NCI-H2107 treated with DMSO at 0.1 percent for 48 hours (cell line): Measurements from ENCODE around the gene CEBPB.
"Not testable (repeated sequence)": the region's sequence is repeated elsewhere in the genome, so short reads cannot be mapped to it uniquely, and the experiment has no call there.

Experiments
- DNase-seq: peaks from one replicate; lab custom pipeline; 2025; ENCODE audit not compliant: unreplicated experiment; lab: John Stamatoyannopoulos, UW

Gene CEBPB

DNA sequence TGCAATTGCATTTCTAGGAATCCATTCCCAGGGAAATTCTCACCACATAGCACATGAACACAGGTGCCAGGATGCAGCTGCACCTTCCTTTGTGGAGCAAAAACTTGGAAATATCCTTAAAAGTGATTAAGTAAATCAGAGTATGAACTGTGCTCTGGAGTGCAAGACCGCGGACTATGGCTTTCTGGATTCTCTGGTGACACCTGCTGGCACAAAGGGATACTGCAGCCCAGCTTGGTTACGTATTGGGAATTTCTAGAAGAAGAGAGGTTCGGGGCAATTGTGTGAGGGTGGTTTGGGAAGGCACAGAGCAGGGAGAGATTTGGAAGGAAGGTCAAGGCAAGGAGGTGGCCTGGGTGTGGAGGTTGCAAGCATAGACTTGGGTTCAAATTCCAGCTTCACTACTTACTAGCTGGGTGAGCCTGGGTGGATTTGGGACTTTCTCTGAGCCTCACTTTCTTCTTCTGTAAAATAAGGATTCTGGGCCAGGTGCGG, 21.3 kb upstream of the CEBPB start:
- DNase-seq: peak; percentile 72

DNA sequence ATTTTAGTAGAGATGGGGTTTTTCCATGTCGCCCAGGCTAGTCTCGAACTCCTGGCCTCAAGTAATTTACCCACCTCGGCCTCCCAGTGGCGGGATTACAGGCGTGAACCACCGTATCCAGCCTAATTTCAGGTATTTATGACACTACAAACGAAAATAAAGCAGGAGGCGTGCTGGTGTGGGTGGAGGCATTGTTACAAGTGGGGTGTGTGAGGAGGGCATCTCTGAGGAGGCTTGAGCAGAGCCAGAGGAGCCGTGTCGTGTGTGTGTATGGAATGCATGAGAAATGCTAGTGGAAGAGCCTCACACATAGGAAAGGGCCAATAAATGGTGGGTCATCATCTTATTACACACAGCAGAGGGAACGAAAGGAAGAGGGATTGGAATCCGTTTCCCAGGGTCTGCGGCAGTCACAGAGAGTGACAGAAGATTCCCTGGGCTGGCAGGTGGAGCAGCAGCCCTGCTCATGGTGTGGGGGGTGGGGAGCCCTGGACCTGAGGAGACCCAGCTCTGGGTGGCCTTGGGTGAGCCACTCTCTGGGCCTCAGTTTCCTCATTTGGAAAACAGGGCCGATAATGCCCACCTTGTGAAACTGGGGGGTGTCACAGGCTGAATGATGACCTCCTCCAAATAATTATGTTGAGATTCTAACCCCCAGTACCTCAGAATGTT, 19.9 kb upstream of the CEBPB start:
- DNase-seq: no peak

DNA sequence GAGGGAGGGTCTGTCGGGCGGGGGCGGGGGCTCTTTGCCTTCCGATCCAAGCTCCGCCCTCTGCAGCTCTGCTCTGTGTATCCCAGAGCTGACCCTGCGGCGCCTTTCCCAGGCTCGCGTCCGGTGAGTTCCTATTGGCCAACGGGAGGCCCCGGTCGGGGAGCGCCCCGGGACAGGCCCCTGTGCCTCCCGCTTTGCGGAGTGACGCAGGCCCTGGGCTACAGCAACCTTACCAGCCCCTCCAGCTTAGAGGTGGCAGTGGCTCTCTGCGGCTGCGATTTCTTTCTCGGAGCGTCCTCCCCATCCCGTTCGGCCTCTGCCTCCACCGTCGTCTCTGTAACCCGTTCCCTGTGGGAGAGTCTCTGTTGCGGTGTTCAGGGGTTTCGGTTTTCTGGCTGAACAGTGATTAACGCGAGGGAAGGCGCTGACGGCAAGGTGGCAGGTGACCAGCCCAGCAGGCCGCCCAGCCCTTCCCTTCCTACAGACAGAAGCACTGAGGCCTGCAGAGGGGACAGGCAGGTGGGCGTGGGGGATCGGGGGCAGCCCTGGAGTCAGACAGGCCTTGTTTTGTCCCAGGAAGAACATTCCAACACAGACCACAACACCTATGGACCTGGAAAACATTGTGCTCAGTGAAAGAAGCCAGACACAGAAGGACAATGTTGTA, 18.1 kb upstream of the CEBPB start:
- DNase-seq: no peak

DNA sequence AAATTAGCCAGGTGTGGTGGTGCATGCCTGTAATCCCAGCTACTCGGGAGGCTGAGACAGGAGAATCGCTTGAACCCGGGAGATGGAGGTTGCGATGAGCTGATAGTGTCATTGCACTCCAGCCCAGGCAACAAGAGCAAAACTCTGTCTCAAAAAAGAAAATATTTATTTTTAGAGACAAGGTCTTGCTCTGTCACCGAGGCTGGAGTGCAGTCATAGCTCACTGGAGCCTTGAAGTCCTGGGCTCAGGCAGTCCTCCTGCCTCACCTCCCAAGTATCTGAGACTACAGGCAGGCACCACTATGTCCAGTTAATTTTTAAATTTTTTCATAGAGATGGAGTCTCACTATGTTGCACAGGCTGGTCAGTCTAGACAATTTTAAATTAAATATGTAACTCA, 16.2 kb upstream of the CEBPB start:
- no peak for DNase-seq

DNA sequence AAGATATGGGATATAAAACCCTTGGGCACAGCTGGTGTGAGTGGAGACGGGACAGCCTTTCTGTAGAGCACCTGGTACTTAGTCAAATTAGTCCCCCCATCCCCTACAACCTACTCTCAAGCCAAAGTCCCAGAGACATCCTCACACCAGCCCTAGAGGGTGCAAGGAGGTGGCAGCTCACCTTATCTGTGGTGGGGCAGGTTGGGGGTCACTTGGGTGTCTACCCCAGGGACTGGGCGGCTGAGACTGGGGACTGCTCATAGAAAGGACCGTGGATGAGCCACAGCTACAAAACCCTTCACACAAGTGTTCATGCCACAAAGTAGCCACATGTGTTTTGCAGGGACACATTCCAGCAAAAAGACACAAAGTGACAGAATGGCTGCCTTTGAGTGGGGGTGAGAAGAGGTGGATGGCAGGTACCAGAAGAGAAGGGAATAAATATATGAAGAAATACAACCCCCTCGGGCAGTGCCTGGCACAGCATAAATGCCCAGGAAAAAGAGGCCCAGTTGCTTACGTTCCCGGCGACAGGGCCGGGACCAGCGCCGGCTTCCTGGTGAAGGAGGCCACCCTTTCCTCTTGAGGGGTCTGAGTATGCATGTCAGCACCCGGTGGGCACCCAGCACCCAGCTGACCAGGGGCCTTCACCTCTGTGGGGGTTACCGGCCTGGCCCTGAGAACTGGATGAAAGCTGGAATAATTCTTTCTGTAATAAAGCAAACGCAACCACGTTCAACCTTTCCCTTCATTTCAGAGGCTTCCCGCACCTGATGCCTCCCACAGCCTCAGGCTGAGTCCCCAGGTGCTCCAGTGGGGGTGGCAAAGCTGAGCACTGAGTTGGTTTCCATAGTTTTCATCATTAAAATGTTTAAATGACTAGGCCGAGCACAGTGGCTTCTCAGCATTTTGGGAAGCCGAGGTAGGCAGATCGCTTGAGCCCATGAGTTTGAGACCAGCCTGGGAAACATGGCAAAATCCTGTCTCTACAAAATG, 14.4 kb upstream of the CEBPB start:
- no peak for DNase-seq

DNA sequence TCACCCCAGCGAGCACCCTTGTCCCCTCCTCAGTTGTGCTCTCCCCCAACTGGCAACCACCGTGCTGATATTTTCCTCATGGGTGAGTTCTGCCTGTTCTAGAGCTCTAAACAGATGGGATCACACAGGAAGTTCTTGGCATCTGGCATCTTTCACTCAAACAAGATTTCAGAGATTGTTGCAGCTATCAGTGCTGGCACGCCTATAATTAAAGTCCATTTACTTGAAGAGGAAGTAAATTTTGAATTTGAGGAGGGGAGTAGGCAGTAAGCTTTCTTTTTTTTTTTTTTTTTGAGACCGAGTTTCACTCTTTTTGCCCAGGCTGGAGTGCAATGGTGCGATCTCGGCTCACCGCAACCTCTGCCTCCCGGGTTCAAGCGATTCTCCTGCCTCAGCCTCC, 12.0 kb upstream of the CEBPB start:
- not testable (repeated sequence) for DNase-seq

DNA sequence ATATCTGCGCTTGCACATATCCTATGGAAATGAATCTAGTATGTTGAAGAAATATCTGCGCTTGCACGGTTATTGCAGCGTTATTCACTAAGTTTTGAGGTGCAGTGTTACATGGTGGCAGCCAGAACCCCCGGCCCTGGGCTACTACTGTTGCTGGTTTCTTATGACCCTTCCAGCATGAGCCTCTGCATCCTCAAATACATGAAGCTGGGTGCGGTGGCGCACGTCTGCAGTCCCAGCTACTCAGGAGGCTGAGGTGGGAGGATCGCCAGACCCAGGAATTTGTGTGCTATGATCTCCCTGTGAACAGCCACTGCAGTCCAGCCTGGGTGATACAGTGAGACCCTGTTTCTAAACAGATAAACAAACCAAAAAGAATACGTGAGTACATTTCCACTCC, 9.3 kb upstream of the CEBPB start:
- DNase-seq: no peak

DNA sequence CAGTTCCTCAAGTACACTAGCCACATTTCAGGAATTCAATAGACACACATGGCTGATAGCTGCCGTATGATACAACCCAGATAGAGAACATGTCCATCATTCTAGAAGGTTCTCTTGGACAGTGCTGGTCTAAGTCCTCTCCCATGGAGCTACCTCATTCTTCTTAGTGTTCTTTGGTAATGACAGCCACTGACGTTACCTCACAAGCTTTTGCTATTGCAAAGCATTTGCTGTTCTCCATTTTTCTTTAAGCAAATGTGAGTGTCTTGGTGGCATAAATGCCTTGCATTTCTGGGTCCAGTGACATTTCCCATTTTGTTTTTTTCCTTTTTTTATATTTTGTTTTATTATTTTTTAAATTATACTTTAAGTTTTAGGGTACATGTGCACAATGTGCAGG, 8.3 kb upstream of the CEBPB start:
- no peak for DNase-seq

DNA sequence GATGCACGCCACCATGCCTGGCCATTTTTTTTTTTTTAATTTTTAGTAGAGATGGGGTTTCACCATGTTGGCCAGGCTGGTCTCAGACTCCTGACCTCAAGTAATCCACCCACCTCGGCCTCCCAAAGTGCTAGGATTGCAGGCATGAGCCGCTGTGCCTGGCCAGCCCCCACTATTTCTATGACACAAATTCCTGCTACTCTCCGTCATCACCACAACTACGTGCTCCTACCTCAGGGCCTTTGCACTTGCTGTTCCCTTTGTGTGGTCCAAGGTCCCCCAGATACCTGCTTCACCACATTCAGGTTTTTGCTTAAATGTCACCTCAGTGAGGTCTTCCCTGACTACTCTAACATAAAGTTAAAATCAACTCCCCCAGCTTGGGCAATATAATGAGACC, 5.2 kb upstream of the CEBPB start:
- DNase-seq: no peak

DNA sequence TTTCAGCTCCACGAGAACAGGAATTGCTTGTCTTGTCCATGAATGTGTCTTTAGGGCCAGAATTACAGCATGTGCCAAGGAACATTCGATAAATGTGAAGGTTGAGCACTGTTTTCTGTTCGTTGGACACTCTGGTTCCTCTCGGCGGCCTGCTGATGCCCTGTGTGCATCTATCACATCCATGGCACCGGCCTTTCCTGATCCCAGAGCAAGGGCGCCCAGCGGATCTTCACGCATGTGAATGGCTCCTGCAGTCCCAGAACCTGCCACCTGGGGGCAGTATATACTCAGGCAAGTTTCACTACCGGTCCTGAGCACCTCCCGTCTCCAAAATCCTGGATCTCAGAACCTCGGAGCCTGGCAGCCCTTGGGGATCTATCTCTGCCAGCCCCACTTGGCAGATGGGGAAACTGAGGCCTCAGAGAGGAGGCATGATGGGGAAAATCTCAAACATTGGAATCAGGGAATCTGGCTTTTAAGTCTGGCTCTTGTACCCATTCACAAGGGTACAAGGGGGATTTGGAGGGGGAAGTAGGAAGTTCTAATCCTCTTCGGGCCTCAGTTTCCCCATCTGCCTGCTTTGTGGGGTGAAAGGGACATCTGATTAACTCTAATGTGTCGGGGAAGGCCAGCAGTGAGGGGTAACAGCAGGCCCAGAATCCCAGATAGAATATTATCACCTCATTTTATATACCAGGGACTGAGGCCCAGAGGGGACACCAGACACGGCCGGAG, 4.3 kb upstream of the CEBPB start:
- DNase-seq: peak; percentile 79

DNA sequence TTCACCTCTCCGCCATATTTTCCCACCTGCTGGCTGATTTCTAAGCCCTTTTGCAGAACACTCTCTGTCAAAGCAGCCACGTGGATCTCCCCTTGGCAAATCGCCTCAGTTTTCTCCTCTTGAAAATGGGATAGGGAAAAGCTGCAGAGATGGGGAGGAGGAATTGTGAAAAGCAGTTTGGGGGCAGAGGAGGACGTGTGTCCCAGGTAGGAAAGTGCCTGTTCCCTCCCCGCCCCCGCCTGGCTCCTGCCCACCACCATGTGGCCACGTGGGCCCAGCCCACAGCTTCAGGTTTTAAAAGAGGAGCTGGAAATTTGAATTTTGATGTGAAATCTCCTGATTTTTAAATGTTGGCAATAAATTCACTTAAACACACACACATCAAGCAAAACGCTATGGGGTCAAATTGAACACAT, 3.6 kb upstream of the CEBPB start:
- no peak for DNase-seq

DNA sequence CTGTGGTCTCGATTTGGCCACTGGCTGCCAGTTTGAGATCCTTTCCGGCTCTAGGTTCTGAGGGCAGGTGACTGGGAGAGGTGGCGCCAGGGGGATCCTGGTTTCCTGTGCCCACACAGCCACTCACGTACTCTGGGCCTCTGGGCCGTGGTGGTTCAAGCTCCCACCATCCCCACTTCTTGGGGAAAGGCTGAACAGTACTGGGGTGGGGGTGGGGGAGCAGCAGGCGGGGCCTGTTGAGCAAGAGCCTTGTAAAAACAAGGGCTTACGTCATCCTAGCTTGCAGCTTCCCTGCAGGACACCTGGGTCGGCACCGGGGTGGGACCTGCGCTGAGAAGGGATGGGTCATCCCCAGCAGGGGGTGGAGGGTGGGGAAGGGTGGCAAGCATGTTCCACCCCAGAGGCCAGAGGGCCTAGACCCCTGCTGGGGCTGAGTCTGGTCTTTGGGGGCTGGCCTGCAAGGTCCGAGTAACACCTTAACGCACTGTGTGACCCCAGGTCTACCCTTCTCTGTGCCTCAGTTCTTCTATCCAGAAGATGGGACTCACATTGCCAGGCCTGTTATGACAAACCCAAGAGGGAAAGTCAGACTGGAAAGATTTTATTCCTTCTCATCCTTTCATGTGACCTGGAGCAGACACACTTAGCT, 3.1 kb upstream of the CEBPB start:
- no peak for DNase-seq

DNA sequence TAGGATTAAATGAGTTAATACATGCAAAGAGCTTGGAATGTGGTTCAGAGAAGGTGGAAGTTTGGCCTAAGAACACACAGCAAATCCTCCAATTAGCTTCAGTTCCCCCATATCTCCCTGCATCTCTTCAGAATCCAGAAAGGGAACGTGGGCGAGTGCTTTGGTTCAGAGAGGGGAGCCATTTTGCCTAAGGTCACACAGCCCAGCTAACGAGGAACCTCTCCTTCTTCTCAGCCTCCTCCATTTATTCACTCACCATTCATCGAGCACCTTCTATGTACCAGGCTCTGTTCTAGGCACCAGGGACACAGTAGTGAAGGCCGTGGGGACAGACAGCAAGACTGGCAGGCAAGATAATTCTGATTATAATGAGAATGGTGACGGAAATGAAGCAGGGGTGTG, 2.3 kb upstream of the CEBPB start:
- DNase-seq: no peak

DNA sequence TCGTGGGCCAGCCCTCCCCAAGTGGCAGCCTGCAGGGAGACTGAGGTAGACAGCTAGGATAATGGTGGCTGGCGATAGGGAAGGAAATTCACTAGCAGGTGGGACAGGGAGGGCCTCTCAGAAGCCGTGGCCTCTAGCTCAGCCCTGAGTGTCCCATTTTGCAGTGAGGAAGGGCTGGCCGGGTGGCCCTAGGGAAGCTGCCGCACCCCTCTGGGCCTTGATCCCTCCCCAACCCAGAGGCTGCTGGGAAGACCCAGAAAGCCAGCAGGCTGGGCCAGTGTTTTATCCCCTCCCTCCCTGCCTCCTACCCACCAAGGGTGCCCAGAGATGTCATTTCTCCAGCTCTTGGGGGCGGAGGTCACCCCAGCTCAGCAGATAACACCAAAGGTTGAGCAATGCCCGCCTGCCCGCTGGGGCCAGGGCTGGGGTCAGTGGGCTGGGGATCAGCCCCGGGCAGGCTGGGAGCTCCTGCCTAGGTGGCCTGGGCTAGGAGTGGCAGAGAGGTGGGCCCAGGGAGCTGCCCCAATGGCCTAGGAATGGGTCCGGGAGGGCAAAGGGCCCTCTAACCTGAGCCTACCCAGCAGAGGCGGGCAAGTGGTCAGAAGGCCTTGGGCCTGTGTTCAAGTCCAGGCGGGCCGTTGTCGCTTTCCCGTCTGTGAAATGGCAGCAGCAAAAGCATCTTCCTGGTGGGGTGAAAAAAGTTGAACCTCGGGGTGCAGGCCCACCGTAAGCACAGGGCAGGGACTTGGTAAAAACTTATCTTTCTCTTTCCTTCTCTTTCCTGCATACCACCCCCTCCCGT, 1.6 kb upstream of the CEBPB start:
- DNase-seq: no peak

DNA sequence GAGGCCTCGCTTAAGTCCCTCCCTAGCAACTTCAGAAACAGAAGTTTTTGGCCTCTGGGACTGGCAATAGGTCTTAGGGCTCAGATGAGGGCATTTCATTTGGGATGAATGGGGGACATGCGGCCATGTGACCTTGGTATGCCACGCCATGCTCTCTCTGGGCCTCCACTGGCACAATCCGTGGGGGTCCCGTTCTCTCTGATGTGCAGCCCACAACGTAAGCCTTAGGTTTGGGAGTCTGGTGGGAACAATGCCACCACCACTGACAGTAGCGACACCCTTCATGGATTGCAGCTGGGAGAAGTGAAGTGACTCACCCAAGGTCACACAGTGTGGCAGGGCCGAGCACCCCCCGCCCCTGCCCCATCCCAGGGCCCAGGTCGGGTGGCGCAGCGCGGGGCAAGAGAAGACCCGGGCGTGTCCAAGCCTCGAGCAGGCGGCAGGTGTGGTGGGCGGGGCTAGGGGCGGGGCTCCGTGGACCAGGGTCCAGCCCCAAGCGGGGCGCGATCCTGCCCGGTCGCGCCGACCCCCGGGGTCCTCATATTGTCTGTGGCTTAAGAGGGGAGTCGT, 864 bp upstream of the CEBPB start:
- no peak for DNase-seq

DNA sequence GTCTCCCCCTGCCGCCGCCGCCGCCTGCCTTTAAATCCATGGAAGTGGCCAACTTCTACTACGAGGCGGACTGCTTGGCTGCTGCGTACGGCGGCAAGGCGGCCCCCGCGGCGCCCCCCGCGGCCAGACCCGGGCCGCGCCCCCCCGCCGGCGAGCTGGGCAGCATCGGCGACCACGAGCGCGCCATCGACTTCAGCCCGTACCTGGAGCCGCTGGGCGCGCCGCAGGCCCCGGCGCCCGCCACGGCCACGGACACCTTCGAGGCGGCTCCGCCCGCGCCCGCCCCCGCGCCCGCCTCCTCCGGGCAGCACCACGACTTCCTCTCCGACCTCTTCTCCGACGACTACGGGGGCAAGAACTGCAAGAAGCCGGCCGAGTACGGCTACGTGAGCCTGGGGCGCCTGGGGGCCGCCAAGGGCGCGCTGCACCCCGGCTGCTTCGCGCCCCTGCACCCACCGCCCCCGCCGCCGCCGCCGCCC, 474 bp downstream of the CEBPB start:
- no peak for DNase-seq

DNA sequence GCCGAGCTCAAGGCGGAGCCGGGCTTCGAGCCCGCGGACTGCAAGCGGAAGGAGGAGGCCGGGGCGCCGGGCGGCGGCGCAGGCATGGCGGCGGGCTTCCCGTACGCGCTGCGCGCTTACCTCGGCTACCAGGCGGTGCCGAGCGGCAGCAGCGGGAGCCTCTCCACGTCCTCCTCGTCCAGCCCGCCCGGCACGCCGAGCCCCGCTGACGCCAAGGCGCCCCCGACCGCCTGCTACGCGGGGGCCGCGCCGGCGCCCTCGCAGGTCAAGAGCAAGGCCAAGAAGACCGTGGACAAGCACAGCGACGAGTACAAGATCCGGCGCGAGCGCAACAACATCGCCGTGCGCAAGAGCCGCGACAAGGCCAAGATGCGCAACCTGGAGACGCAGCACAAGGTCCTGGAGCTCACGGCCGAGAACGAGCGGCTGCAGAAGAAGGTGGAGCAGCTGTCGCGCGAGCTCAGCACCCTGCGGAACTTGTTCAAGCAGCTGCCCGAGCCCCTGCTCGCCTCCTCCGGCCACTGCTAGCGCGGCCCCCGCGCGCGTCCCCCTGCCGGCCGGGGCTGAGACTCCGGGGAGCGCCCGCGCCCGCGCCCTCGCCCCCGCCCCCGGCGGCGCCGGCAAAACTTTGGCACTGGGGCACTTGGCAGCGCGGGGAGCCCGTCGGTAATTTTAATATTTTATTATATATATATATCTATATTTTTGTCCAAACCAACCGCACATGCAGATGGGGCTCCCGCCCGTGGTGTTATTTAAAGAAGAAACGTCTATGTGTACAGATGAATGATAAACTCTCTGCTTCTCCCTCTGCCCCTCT, 1.1 kb downstream of the CEBPB start:
- DNase-seq: no peak
